H1 (cell line): ENCODE data around the gene PLA1A.

Experiments used
- FOSL1 ChIP-seq: IDR thresholded peaks from 2 replicates; pipeline ENCODE4 v1.6.1; 2011; ENCODE audit warnings: mild to moderate bottlenecking, low read depth, low read length, moderate library complexity; ENCODE audit not compliant: insufficient read depth
- POLR2A ChIP-seq, 2 experiments: IDR thresholded peaks; 1 replicate in 1 of 2; 2 replicates in 1 of 2; pipeline ENCODE4 v1.6.1; 2011; ENCODE audit warnings: low read depth in 2 of 2, low read length in 2 of 2, mild to moderate bottlenecking in 2 of 2; ENCODE audit errors: control extremely low read depth in 1 of 2
- TF ChIP-seq, protein P1 (sequence below): IDR thresholded peaks from 2 replicates; pipeline ENCODE4 v1.6.1; 2011; ENCODE audit warnings: low read length, improper control_type of control experiment

- TF ChIP-seq, protein P1, sequence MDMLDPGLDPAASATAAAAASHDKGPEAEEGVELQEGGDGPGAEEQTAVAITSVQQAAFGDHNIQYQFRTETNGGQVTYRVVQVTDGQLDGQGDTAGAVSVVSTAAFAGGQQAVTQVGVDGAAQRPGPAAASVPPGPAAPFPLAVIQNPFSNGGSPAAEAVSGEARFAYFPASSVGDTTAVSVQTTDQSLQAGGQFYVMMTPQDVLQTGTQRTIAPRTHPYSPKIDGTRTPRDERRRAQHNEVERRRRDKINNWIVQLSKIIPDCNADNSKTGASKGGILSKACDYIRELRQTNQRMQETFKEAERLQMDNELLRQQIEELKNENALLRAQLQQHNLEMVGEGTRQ, result no peak
- TF ChIP-seq FOSL1 (no peak), POLR2A (IDR thresholded peaks at IDR 0.05; ENCODE audit: control extremely low read depth in 1 of 2, low read depth in 2 of 2, low read length in 2 of 2) (no peak)
Observed at GRCh38 chr3:119619094-119619493, 21.4 kb downstream of the PLA1A start.
